Stimulated activated CD8-positive, alpha-beta memory T cell treated with anti-CD3 and anti-CD28 coated beads, Interleukin-7, amount 100 ng/mL, for 24 hours (primary cell): ENCODE measurements around the gene ZCCHC17.
"Not testable (repeated sequence)": the region's sequence is repeated elsewhere in the genome, so short reads cannot be mapped to it uniquely, and the experiment has no call there.

ENCODE experiments used
- DNase-seq: peaks from one replicate; pipeline ENCODE4 v3.0.0-alpha.2; 2020; ENCODE audit warnings: low read depth

The ZCCHC17 gene

DNA sequence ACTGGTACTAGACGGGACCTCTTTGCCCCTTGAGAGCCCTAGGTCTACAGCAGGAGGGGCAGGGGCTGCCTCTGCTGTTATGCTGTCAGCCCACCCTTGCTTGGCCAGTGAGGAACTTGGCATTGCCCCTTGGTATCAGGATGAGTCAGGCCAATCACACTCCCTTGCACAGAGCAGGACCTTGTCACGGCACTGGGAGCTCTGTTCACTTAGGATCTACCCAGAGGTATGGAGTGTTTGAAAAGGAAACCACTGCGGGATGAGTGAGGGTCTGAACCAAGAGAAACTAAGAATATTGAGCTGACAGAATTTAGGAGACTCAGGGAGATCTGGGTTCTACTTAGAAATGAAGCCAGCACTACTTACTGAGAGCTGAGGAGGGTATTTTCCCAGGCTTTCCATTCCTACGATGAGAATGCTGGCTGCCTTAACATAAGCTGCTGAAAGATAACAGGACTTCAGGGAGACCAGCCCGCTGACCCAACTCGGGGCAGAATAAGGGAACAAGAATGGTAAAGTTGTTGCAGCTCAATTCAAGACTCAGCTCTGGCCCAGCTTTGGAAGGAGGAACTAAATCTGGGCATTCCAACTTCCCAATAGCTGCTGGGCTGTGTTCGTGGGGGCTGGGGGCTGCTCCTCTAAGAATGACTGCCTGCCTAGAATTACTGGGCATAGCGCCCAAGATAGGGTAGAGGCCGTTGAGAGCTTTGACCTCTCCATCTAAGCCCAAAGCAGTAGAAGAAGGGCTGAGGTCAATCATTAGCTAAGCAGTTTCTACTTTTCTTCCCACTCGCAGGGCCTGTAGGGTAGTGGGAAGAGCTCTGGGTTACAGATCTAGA is 74.5 kb downstream of the ZCCHC17 start:
- DNase-seq: no peak

DNA sequence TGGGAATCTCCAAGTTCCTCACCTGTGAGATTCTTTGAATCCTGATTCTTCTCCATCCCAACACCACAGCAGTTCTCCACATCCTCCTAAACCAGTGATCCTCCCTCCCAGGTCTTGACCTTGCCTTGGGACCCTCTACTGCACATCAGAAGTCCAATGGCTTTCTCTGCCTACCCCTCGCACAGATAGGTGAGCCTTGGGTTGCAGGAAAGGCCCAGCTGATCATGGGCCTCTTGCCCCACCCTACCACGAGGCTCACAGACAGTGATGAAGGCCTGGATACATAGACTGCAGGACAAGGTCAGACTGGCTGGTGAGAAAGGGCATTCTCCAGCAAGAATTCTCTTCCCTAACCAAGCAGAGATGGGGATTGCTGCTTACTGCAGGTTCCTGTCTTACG is 75.2 kb downstream of the ZCCHC17 start:
- no peak for DNase-seq

DNA sequence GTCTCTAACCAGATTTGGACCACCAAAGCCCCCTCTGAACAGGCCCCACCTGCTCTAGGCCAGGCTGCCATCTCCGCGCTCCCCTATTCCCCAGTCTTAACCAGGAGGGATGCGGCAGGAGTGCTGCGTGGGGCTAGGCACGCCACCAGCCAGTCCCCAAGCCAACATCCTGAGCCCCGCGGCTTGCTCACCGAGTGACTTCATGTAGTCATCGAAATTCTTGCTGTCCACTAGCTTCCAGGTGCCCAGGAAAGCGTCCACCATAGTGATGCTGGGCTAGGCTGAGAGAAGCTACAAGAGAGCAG is 75.9 kb downstream of the ZCCHC17 start:
- no peak for DNase-seq

DNA sequence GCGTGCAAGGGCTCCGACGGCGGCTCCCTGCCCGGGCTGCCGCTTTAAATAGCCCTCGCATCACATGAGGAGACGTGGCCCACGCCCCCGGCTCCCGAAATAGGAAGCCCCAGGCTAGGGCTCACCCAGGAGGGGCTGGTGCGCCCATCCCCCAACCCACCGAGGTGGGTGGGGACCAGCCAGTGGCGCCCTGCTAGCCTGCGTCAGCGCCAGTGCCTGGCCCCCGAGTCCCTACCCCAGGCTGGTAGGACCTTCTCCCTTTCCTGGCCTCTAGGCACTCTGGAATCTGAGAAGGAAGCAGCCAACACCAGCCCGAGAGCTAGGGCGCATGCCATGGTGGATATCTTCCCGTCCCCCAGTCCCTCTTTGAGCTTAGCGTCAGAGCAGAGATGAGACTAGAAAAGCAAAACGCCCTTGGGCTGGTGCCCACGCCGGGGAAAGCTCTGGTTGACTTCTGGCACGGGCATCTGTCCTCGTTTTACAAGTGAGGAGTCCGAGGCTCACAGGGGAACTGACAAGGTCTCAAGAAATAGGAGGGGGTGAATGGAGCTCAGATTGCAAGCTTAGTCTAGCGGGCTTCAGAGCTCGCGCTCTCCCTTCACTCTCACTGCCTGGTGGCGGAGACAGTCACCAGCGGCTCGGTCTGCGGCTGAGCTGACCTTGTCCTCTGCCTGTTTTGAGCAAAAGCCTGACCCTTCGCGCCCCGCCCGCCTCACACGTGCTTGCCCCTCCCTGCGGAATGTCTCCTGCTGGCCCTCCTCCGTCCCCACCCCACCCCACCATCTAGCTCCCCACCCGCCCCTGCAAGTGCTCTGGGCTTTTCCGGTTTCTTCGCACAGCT is 76.4 kb downstream of the ZCCHC17 start, which contains the start of gene FABP3:
TSS of gene FABP3 (minus strand) at position 21 of the 841 bp plus-strand sequence. CDS start 62 bp downstream, outside the sequence.
- no peak for DNase-seq

DNA sequence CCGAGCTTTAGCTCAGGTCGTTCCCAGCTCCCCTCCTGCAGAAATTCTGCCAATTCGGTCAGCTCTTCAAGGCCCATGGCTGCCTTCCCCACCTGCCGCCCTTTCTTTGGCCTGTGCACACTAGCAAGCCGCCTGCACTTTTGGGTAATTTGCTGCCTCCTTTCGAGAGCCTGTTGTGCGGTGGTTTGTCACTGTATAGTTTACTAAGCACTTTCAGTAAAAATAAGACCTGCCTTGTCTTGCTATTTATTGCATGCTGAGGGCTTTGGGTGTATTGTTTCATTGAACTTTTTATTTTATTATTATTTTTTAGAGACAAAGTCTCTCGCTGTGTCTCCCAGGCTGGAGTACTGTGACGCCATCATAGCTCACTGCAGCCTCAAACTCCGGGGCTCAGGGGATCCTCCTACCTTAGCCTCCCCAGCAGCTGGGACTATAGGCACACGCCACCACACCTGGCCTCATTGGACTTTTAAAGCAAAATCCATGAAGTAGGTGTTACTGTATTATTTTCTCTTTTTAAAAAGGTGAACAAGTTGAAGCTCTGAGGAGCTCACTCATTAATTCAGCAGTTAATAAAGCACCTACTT is 77.2 kb downstream of the ZCCHC17 start:
- DNase-seq: no peak

DNA sequence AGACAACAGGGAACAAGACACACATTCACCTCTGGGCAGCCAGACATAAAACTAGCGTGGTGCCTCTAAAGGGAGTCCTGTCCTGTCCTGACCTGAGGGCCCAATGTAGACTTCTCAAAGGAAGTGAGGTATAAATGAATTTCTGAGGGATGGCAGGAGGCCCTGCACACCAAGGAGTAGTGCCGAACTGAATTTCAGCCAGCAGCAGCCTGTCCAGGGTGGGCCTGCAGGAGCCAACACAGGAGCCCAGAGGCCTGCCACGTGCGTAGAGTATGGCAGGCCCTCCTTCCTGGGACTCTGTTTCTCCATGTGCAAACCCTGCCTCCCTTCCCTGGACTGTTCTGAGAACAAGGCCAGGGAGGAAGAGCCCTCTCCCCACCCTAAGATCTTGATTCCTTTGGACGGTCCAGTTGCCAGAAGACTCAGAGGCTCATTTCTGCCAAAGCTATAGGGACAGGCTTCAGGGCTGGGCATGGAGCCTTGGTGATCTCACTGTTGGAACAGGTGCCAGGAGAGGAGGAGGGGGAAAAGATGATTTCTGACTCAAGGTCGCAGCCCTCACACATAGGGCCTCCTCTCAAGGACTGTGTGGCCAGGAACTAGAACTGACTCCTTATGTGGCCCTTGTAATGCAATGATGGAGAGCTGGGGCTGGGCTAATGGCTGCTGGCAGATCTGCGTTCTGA is 77.8 kb downstream of the ZCCHC17 start:
- DNase-seq: no peak

DNA sequence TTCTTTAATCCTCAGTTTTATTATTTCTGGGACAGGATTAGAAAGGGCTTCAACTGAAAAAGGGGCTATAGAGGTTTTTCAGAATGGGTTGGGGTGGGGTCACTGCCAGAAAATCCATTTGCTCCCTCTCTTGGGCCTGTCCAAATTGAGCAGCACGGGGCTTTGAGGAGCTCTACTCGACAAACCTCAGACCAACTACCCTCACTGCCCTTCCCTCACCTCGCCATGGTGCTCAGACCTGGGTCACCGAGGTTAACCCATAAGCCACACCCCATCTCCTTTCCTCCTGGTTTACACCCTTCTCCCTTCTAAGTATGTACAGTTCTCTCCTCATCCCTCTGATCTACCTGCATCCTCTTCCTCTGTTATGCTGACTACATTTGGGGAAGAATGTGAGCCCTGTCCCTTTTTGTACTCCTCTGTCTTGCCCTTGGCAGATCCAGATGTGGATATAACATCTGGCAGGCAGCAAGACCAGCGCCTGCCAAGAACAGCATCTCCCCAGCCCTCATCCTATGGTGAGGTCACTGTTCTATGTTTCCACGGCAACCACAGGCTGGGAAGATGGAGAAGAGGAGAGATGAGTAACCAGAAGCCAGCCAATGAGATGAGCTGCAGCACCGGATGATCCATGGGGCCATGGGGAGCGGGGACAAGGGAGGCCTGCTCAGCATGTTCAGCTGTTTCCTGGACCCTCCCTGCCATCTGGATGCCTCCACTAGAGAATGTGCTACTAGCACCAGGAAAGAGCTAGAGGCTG is 79.7 kb downstream of the ZCCHC17 start:
- DNase-seq: no peak

DNA sequence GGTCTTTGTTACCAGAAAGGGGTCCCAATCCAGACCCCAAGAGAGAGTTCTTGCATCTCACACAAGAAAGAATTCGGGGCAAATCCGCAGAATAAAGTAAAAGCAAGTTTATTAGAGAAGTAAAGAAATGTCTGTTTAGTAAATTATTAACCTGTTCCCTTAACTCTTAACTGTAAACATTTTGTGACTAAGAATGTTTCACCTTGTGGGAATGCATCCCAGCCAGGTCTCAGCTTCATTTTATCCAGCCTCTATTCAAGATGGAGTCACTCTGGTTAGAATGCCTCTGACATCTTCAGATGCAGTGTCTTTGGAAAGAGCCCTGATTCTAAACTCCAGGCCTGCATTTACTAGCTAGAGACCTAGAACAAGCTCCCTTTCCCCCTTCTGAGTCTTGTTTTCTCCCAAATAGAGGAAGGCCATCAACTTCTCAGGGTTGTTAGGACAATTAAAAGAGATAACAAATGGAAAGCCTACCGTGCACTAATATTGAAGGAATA is 80.6 kb downstream of the ZCCHC17 start:
- no peak for DNase-seq

DNA sequence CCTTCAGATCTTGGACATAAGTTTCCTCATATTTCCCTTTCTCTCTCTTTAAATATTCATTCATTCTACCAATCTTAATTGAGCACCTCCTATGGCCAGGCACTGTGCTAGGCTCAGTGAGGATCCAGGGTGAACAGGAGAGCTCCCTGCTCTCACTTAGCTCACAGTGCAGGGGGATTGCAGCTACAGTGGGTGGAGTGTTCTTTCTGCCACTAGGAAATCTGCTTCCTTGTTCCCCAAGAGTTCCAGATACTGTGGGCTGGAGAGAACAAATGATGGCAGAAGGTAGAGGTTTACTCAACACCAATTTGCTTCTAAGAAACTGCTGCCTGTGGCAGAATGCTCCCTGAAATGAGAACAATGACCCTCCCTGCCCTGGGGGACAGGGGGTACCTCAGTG is 81.2 kb downstream of the ZCCHC17 start:
- DNase-seq: no peak

DNA sequence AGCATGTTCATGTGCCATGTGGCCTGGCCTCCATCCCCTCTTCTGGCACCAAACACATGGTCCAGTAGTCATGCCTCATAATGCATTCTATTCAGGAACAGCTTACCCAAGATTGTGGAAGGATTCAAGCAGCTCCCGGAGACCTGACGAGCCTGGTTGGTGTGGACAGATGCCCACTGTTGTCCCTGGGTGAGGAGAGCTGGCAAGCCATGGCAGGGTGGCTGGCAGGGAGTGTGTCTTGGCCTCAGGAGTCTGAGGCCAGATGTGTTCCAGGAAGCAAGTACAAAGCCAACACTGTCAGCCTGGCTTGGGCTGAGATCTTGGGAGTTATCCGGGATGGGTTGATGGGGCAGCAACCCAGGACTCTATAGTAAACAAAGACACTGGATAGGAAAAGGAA is 83.3 kb downstream of the ZCCHC17 start:
- DNase-seq: no peak

DNA sequence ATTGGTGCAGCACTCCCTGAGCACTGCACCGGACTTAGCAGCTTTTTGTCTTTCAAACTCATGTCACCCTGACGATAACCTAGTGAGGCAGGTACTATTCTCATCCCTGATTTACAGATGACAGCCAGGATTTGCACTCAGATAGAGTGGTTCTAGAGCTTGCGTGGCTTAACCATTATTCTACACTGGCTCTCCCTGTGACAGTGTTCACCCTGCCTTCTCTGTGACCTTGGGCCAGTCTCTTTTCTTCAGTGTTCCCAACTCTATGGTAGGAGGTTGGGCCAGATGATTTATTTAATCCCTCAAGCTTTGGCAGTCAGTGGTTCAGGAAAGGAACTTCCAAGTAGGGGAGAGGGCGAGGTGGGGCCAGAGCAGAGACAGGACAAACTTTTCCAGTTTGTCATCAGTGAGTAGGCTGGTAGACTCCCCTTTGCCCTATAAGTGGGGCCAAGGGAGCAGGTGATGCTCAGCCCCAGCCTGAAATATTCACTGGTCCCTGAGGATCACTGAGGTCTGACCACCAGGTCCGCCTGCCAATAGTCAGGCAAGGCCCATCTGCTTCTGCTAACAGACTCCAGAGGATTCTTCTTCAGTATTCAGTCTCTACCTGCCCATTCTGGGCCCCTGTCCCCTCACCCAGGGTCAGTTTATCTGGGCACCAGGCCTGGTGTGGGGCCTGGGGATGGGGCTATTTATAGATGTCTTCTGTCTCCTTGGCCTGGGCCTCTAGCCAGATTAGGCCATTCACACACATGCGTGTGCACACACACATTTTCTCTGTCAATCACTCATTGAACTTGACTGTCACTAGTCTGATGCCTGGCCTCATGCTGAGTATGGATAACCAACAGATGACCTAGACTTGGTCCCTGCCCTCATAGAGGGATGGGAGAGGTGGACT is 84.8 kb downstream of the ZCCHC17 start:
- no peak for DNase-seq

DNA sequence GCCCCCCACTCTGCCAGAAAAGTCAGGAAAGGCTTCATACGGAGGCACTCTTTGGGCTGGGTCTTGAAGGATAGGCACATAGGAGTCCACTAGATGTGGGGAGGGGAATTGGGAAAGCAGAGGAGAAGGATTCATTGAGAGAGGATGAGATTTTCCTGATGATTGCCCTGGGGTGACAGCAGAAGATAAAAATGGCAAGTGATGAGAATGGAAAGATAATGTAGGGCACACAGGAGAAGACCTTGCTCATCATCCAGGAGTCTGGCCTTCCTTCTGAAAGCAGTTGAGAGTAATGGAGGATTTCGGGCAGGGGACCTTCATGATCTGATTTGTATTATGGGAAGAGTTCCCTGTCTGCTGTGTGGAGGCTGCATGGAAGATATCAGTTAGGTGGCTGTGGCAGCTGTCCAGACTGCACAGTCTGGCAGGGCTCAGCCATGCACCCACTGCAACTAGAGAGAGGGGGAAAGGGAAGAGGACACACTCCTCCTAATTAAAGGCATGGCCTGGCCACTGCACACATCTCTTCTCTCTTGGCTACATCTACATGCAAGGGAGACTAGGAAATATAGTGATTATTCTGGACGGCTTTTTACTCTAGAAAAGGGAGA is 85.7 kb downstream of the ZCCHC17 start:
- DNase-seq: no peak

DNA sequence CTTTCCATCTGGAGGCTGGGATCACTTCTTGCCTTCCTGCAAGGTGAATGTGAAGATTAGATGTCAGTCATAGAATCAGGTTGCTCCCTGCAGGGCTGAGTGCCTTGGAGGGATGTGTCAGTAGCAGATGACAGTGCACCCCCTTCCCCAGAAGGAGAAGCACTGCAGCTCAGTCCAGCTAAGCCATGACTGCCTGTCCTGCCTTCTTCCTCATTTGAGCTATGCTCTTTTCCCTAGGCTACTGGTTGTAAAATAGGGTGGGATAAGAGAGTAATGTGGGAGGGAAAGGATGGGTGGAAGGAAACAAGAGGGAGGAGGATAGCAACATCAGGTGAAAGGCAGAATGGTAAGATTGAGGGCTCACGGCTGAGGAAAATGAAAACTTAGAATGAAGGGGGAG is 87.1 kb downstream of the ZCCHC17 start:
- DNase-seq: no peak

DNA sequence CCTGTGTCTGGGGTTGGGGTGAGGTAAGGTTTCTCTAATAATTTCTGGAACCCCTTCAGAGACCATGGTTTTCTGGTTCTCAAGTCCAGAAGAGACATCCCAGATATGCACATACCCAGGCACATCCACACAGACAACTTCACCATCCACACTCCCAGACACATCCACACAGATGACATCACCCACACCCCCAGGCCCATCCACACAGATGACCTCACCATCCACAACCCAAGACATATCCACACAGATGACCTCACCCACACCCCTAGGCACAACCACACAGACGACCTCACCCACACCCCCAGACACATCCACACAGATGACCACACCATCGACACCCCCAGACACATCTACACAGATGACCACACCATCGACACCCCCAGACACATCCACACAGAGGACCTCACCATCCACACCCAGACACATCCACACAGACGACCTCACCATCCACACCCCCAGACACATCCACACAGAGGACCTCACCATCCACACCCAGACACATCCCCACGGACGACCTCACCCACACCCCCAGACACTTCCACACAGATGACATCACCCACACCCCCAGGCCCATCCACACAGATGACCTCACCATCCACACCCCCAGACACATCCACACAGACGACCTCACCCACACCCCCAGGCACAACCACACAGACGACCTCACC is 89.9 kb downstream of the ZCCHC17 start:
- DNase-seq: not testable (repeated sequence)

DNA sequence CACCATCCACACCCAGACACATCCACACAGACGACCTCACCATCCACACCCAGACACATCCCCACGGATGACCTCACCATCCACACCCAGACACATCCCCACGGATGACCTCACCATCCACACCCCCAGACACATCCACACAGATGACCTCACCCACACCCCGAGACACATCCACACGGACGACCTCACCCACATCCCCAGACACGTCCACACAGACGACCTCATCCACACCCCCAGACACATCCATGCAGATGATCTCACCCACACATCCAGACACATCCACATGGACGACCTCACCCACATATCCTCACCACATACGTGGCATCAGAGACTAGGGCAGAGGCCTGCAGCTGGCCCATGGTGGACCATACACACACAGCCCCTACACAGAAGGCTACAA is 90.8 kb downstream of the ZCCHC17 start:
- no peak for DNase-seq

DNA sequence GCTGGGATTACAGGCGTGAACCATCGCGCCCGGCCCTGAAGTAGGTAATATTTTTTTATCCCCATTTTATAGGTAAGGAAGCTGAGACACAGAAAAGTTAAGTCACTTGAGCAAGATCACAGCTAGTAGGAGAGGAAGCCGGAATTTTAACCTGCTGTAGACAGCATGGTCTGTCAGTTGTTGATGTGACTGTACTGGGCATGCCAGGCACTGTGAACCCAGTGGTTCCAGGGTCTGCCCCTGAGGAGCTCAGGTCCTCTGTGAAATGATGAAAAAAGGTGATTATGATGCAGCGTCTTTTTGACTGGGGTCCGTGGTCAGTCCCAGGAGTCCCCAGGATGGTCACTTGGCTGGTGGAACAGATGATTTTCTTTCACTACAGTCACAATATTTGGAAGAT is 92.8 kb downstream of the ZCCHC17 start:
- no peak for DNase-seq

DNA sequence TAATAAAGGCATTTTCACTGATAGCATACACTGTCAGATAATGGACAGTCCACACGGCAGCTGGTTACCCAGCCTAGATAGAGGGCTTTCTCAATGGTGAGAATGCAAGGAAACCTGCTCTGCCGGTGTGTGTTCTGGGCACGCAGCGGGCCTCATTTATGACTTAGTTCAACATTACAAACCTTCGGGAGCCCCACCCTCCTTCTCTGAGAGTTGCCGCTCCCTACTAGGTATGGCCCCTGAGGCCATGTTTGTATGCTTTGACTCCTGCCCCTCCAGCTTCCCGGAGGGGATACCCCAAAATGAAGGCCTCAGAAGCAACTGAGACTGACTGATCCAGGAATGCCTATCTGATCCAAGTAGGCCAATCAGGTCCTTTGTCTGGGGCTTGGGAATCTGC is 93.2 kb downstream of the ZCCHC17 start:
- no peak for DNase-seq

DNA sequence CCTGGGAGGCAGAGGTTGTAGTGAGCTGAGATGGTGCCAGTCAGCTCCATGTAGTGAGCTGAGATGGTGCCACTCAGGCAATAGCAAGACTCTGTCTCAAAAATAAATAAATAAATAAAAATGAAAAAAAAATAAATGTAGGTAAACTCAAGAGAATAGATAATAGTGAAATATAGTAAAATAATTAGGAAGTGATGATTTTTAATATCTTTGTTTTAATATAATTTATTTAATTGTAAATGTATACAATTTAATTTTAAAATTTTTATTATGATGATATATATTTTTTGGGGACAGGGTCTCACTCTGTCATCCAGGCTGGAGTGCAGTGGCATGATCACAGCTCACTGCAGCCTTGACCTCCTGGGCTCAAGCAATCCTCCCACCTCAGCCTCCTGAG is 96.6 kb downstream of the ZCCHC17 start:
- no peak for DNase-seq

DNA sequence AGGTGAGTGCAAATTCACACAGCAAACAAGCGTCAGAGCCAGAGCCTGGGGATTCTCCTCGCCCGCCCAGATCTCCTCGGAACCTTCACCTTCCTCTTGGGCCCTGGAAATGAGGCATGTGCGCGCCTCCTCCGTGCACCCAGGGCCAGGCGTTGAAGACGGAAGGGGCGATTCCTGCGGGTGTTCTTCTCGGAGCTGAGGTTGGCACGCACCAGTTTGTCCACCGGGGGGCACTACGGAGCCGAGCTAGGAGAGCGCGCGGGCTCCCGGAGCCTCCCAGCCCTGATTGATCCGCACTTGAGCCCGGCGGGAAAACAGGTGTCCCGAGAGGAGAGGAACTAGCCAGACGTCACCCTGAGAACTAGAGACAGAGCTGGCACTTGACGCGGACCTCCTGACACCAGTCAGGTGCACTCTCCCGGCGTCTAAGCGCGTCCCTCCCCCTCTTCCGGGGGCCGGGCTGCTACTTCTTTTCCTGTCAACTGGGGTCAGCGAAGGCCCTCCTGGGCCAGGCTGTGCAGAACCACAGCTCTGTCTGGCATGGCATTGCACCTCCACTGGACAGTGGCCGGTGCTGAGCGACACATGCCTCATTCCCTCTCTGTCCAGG is 97.9 kb downstream of the ZCCHC17 start:
- peak; percentile 75 for DNase-seq
